GM13976 (cell line): ENCODE data around the gene KLHL18.

ENCODE experiments used
- DNase-seq: peaks from one replicate; pipeline ENCODE4 v3.0.0; 2012; ENCODE audit warnings: low spot score
- in situ Hi-C: fragments of 300-500 bp; cut with MboI; formaldehyde crosslinking; loops from one replicate; pipeline ENCODE4 v1.12.0; 2022; ENCODE audit warnings: low sequenced_read_pairs, mixed read lengths, inconsistent platforms; ENCODE audit not compliant: unreplicated experiment
- TF ChIP-seq, protein P1 (sequence below): IDR thresholded peaks from 2 replicates; pipeline ENCODE4 v1.5.1; 2012; ENCODE audit warnings: borderline replicate concordance, mild to moderate bottlenecking; ENCODE audit not compliant: insufficient read depth; ENCODE audit errors: extremely low read depth, missing control alignments, control extremely low read depth

The KLHL18 gene

DNA sequence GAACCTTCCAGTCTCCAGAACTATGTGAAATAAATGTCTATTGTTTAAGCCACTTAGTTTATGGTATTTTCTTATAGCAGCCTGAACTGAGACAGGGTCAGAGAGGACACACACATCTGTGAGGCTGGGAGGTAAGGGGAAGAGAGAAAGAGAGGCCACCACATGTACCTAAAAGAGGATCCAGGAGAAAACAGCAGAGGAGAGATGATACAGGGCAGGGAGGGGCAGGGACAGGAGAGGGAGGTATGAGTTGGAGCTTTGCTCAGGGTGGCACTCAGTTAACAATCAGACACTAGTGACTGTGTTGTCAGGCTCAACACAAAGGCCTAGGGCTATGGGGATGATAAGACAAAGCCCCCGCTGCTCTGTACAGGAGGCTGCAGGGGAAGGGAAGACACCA is 17.7 kb upstream of the KLHL18 start:
- TF ChIP-seq, protein P1, sequence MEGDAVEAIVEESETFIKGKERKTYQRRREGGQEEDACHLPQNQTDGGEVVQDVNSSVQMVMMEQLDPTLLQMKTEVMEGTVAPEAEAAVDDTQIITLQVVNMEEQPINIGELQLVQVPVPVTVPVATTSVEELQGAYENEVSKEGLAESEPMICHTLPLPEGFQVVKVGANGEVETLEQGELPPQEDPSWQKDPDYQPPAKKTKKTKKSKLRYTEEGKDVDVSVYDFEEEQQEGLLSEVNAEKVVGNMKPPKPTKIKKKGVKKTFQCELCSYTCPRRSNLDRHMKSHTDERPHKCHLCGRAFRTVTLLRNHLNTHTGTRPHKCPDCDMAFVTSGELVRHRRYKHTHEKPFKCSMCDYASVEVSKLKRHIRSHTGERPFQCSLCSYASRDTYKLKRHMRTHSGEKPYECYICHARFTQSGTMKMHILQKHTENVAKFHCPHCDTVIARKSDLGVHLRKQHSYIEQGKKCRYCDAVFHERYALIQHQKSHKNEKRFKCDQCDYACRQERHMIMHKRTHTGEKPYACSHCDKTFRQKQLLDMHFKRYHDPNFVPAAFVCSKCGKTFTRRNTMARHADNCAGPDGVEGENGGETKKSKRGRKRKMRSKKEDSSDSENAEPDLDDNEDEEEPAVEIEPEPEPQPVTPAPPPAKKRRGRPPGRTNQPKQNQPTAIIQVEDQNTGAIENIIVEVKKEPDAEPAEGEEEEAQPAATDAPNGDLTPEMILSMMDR: no peak
- in situ Hi-C loops: no loop called here
- no peak for DNase-seq

DNA sequence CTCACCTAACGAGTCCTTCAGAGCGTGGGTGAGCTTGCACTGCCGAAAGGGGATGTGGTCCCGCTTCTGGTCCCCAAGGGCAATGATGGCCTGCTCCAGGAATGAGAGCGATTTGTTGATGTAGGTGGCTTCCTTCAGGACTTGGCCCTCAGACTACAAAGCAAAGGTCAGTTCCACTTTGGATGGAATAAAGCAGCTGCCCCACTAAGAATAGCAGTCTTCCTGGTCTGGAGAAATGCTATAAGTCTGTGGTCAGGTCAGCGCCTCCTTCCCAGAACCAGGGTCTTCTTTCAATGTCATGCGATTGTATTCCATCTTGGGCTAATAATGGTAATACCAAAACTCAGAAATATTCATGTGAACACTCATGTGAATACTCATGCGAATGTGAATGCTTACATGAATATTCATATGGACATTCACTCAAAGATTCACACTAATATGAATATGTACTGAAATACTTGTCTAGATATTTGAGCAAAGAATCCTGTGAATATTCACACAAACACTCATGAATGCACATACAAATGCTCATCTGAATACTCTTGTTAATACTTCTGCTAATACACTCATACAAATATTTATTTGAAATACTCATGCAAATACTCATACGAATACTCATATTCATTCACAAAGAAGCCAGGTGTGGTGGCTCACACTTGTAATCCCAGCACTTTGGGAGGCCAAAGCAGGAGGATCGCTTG is 16.9 kb upstream of the KLHL18 start:
- TF ChIP-seq, protein P1: no peak
- in situ Hi-C loops: no loop called here
- no peak for DNase-seq

DNA sequence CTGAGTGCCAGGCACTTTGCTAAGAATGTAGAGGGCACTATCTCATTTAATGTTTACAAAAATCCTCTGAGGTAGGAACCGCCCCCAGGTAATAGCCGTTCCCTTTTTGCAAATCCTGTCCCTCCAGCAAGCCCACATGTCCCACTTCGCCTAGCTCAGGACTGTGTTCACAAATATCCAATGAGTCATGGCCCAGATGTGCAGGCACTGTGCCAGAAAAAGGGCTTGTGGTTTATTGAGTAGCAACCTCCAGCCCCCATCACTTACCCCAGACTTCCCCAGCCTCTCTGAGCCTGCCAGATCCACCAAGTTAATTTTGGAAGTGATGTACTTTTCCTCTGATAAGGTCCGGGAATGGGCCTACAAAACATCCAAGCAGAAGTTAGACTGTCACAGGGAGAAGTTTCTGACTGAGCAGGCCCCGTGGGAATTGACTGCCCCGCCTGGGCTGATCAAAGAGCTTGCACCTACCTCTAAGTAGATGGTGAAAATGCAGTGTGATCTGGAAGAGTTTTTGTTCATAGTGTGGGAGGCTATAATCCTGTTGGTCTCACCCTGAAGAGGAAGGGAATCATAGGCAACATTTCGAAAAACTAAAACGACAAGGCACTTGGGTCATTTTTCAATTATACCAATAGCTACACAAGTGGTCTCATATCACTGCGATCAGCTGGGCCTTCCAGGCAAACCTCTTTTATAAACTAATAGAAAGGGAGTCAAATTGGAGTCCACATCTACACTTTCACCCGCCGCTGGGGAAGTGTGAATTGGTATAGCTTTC is 15.8 kb upstream of the KLHL18 start:
- in situ Hi-C loops: no loop called here
- TF ChIP-seq, protein P1: no peak
- peak; percentile 64 for DNase-seq

DNA sequence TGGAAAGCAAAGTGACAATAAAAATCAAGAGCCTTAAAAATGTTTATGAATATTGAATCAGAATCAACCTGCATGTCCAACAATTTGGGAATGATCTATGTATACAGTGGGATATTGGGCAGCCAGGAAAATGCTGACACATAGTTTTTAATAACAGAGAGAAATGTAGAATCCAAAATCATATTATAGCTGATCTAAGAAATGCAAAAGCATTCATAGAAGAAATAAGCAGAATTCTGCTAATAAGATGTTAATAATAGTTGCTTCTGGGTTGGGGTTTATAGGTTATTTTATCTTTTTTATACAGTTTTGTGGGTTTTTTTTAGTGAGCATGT is 15.3 kb upstream of the KLHL18 start:
- in situ Hi-C loops: no loop called here
- DNase-seq: no peak
- TF ChIP-seq, protein P1: no peak

DNA sequence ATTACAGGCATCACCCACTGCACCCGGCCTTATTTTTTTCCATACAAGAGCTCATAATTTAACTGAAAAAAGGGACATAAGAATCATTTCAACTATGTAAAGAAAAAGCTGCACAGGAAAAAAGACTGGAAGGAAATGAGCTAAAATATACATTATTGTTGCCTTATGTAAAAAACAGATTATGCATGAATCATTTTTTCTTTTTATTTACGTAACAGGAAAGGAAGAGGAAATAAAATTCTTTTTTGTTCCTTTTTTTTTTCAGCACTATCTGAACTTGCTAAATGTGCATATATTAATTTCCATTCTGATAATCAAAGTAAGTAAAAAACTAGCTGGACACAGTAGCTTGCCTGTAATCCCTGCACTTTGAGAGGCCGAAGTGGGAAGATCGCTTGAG is 12.2 kb upstream of the KLHL18 start:
- no peak for DNase-seq
- TF ChIP-seq, protein P1: no peak
- in situ Hi-C loops: no loop called here

DNA sequence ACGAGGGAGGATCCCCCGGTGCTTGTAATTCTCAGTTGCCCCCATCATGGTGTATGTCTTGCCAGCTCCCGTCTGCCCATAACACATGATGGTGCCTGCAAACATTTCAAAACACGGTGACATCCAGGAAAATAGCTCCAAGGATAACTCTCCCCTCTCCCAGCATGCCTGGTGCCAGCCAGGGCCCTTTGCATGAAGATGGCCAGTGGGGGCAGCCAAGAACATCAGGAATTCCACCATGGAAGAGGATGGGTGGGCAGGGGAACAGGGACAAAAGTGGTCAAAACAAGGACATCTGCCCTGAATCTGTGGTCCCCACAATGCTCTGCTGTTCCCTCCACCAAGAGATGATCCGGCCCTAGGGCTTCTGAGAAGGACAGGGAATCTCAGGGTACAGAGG is 9.2 kb upstream of the KLHL18 start:
- TF ChIP-seq, protein P1: no peak
- DNase-seq: no peak
- in situ Hi-C loops: no loop called here

DNA sequence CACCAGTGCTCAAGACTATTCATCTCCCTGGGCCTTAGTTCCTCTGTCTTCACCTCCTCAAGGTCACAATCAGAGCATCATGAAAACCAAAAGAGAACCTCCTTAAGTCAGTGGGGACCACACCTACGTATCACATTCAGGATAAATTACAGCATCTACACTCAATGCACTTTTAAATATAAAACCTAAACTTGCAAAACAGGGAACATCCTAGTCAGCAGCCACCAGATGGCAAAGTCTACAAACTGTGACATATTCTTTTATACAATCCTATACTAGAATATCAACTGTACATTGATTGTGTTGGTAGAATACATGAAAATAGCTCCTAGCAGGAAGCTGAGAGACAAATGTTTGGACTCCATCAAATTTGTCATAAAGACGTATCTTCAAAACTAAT is 8.1 kb upstream of the KLHL18 start:
- TF ChIP-seq, protein P1: no peak
- in situ Hi-C loops: no loop called here
- no peak for DNase-seq
